Keratinocyte (primary cell): ENCODE data around the gene MCF2. TPM values are rescaled to one million over a fixed set of nuclear protein-coding genes. Genes with fewer than 3 reads are reported as not detected.

Experiments used
- DNase-seq: peaks from one replicate; pipeline ENCODE4 v3.0.0-alpha.2; 2011; ENCODE audit warnings: low read depth, missing footprints, low spot score
- FAIRE-seq: peaks from 2 replicates; lab custom pipeline; 2011; peaks lifted over from hg19 to GRCh38; lab: Jason Lieb, UNC
- H2AFZ ChIP-seq: 2 replicates; pipeline ENCODE4 v1.6.0; 2012; ENCODE audit warnings: low read length, control low read depth, inconsistent platforms; ENCODE audit not compliant: control insufficient read depth
- H3K27ac ChIP-seq: 2 replicates; pipeline ENCODE4 v1.5.1; 2011; ENCODE audit warnings: low read length; ENCODE audit not compliant: control insufficient read depth, insufficient read depth
- H3K27me3 ChIP-seq: 3 replicates; pipeline ENCODE4 v1.6.0; 2011; ENCODE audit warnings: low read length; ENCODE audit not compliant: control insufficient read depth, insufficient read depth; ENCODE audit errors: extremely low read depth
- H3K36me3 ChIP-seq, 2 experiments: 2 replicates in 1 of 2; 3 replicates in 1 of 2; pipeline ENCODE4 v1.5.1; 2011; ENCODE audit warnings: low read length in 2 of 2, mild to moderate bottlenecking in 1 of 2; ENCODE audit not compliant: control insufficient read depth in 2 of 2, insufficient read depth in 2 of 2; ENCODE audit errors: extremely low read depth in 1 of 2
- H3K4me1 ChIP-seq: 3 replicates; pipeline ENCODE4 v1.5.1; 2011; ENCODE audit warnings: low read length; ENCODE audit not compliant: control insufficient read depth, insufficient read depth; ENCODE audit errors: extremely low read depth
- H3K4me2 ChIP-seq: 3 replicates; pipeline ENCODE4 v1.6.0; 2011; ENCODE audit warnings: low read depth, low read length; ENCODE audit not compliant: control insufficient read depth, insufficient read depth; ENCODE audit errors: extremely low read depth
- H3K4me3 ChIP-seq, 3 experiments: fragments of 200-600 bp in 1 of 3; sonication (generic) in 1 of 3; 2 replicates in 2 of 3; 3 replicates in 1 of 3; pipeline ENCODE4 v1.5.1; 2011 to 2016; ENCODE audit warnings: low read length in 3 of 3, mild to moderate bottlenecking in 3 of 3, control low read depth in 2 of 3, inconsistent platforms in 1 of 3, low read depth in 1 of 3, mixed read lengths in 1 of 3, mixed run types in 1 of 3, moderate library complexity in 1 of 3; ENCODE audit not compliant: control insufficient read depth in 2 of 3, insufficient read depth in 2 of 3; ENCODE audit errors: extremely low read depth in 1 of 3
- H3K79me2 ChIP-seq: 2 replicates; pipeline ENCODE4 v1.6.0; 2012; ENCODE audit warnings: low read length; ENCODE audit not compliant: control insufficient read depth, insufficient read depth
- H3K9ac ChIP-seq: 3 replicates; pipeline ENCODE4 v1.6.0; 2011; ENCODE audit warnings: low read length; ENCODE audit not compliant: control insufficient read depth, insufficient read depth; ENCODE audit errors: extremely low read depth
- H3K9me1 ChIP-seq: 3 replicates; pipeline ENCODE4 v1.6.0; 2011; ENCODE audit warnings: low read length; ENCODE audit not compliant: control insufficient read depth, insufficient read depth; ENCODE audit errors: extremely low read depth
- H3K9me3 ChIP-seq: 2 replicates; pipeline ENCODE4 v1.5.1; 2012; ENCODE audit warnings: low read depth, low read length; ENCODE audit not compliant: control insufficient read depth
- H4K20me1 ChIP-seq: 3 replicates; pipeline ENCODE4 v1.6.0; 2011; ENCODE audit warnings: low read length; ENCODE audit not compliant: control insufficient read depth, insufficient read depth; ENCODE audit errors: extremely low read depth
- CTCF ChIP-seq, 3 experiments: IDR thresholded peaks in 1 of 3; conservative IDR thresholded peaks in 1 of 3; optimal IDR thresholded peaks in 1 of 3; 2 replicates in 2 of 3; 3 replicates in 1 of 3; pipeline versions ENCODE3 to v1.5.1; 2011; ENCODE audit warnings: low read length in 3 of 3, mild to moderate bottlenecking in 3 of 3, moderate library complexity in 2 of 3, control low read depth in 1 of 3, inconsistent platforms in 1 of 3; ENCODE audit not compliant: insufficient read depth in 2 of 3; ENCODE audit errors: extremely low read depth in 1 of 3
- EZH2 ChIP-seq: IDR thresholded peaks from one replicate; pipeline ENCODE4 v1.6.1; 2012; ENCODE audit warnings: inconsistent platforms, mild to moderate bottlenecking, low read length, moderate library complexity
- dilution Hi-C: fragments of 300-500 bp; cut with MboI; formaldehyde crosslinking; loops from one replicate; pipeline ENCODE4 v1.7.0; 2020; ENCODE audit warnings: low sequenced_read_pairs; ENCODE audit not compliant: extremely low pct_ligation_motif_present
- polyA plus RNA-seq, 5 experiments: library from polyadenylated mRNA; depleted of rRNA in 3 of 5; stranded (reverse) in 3 of 5; stranded (forward) in 1 of 5; unstranded in 1 of 5; fragments of >200 nt; gene quantifications; 1 replicate in 1 of 5; 2 replicates in 3 of 5; 3 replicates in 1 of 5; pipeline versions ENCODE4 v1.2.1 to v1.2.3, GENCODE V29; 2011 to 2012; ENCODE audit warnings: missing spikeins in 2 of 5, low read depth in 1 of 5, low replicate concordance in 1 of 5

MCF2 gene
- polyA plus RNA-seq, 1 donor (not counting 4 experiments of a cell fraction or from before 2014, with no cell fraction given) = 0.75 TPM

GRCh38 chrX:139734996-139735395, 27.0 kb upstream of the MCF2 start:
- Histone ChIP-seq H2AFZ (no peak overlapping the region), H3K4me1 (peaks cover 17% of the 10 kb centered on the region), H3K9ac (no peak overlapping the region), H3K36me3 (no peaks in the 10 kb centered on the region), H3K27ac (no peak overlapping the region), H3K9me3 (no peaks in the 10 kb centered on the region), H3K4me2 (no peak overlapping the region), H4K20me1 (no peaks in the 10 kb centered on the region), H3K9me1 (no peaks in the 10 kb centered on the region), H3K79me2 (no peaks in the 10 kb centered on the region), H3K4me3 (no peak overlapping the region), H3K27me3 (no peaks in the 10 kb centered on the region)
- DNase-seq = no peak
- dilution Hi-C loops = no loop called here
- TF ChIP-seq CTCF (optimal IDR thresholded peaks at IDR 0.05 in 1 of 3, IDR thresholded peaks at IDR 0.05 in 1 of 3, conservative IDR thresholded peaks at IDR 0.05 in 1 of 3; ENCODE audit: extremely low read depth in 1 of 3, insufficient read depth in 2 of 3, low read length in 3 of 3) = no peak
- TF ChIP-seq EZH2 = no peak
- FAIRE-seq = no peak

- Histone ChIP-seq H3K4me2 (no peak overlapping the region), H3K4me3 (no peak overlapping the region), H3K9me1 (no peaks in the 10 kb centered on the region), H3K4me1 (no peaks in the 10 kb centered on the region), H3K27me3 (no peaks in the 10 kb centered on the region), H3K79me2 (no peaks in the 10 kb centered on the region), H3K9me3 (no peaks in the 10 kb centered on the region), H3K27ac (no peak overlapping the region), H4K20me1 (no peaks in the 10 kb centered on the region), H3K9ac (no peak overlapping the region), H2AFZ (no peak overlapping the region), H3K36me3 (no peaks in the 10 kb centered on the region)
- no peak for FAIRE-seq
- dilution Hi-C loops = no loop called here
- no peak for TF ChIP-seq EZH2
- TF ChIP-seq CTCF (optimal IDR thresholded peaks at IDR 0.05 in 1 of 3, IDR thresholded peaks at IDR 0.05 in 1 of 3, conservative IDR thresholded peaks at IDR 0.05 in 1 of 3; ENCODE audit: extremely low read depth in 1 of 3, insufficient read depth in 2 of 3, low read length in 3 of 3) = no peak
- no peak for DNase-seq
Observed at GRCh38 chrX:139725720-139726119, 17.8 kb upstream of the MCF2 start.
